Smooth muscle cell (in vitro differentiated cells): ENCODE measurements around the gene RELB. TPM values are rescaled to one million over a fixed set of nuclear protein-coding genes. Genes with fewer than 3 reads are reported as not detected.

Source experiments
- DNase-seq: peaks from one replicate; lab custom pipeline; 2025; ENCODE audit not compliant: unreplicated experiment; lab: John Stamatoyannopoulos, UW
- H2AFZ ChIP-seq: fragments of 200-600 bp; sonication (generic); 2 replicates; pipeline ENCODE4 v1.6.0; 2016; ENCODE audit warnings: antibody characterized with exemption, low read depth, mild to moderate bottlenecking
- H3F3A ChIP-seq: fragments of 200-600 bp; sonication (generic); 2 replicates; pipeline ENCODE4 v1.6.0; 2017; ENCODE audit warnings: antibody characterized with exemption, low read depth
- H3K27ac ChIP-seq: fragments of 200-600 bp; sonication (generic); 2 replicates; pipeline ENCODE4 v1.5.1; 2016; ENCODE audit warnings: low read depth, mild to moderate bottlenecking
- H3K27me3 ChIP-seq: fragments of 200-600 bp; sonication (generic); 2 replicates; pipeline ENCODE4 v1.6.1; 2016; ENCODE audit warnings: low read depth, mild to moderate bottlenecking
- H3K36me3 ChIP-seq: fragments of 200-600 bp; sonication (generic); 2 replicates; pipeline ENCODE4 v1.5.1; 2016; ENCODE audit warnings: low read depth
- H3K4me1 ChIP-seq: fragments of 200-600 bp; sonication (generic); 2 replicates; pipeline ENCODE4 v1.5.1; 2016; ENCODE audit warnings: low read depth
- H3K4me2 ChIP-seq: fragments of 200-600 bp; sonication (generic); 2 replicates; pipeline ENCODE4 v1.6.0; 2016; ENCODE audit warnings: mild to moderate bottlenecking
- H3K4me3 ChIP-seq: fragments of 200-600 bp; sonication (generic); 2 replicates; pipeline ENCODE4 v1.5.1; 2016; ENCODE audit warnings: mild to moderate bottlenecking
- H3K79me2 ChIP-seq: fragments of 200-600 bp; sonication (generic); 2 replicates; pipeline ENCODE4 v1.6.0; 2016; ENCODE audit warnings: low read depth, mild to moderate bottlenecking
- H3K9ac ChIP-seq: fragments of 200-600 bp; sonication (generic); 2 replicates; pipeline ENCODE4 v1.6.0; 2016; ENCODE audit warnings: low read depth
- H3K9me3 ChIP-seq: fragments of 200-600 bp; sonication (generic); replicated peaks from 2 replicates; pipeline ENCODE4 v1.5.1; 2016; ENCODE audit warnings: low read depth
- H4K20me1 ChIP-seq: fragments of 200-600 bp; sonication (generic); 2 replicates; pipeline ENCODE4 v1.6.0; 2016; ENCODE audit warnings: low read depth
- CTCF ChIP-seq: fragments of 200-600 bp; sonication (generic); IDR thresholded peaks from 2 replicates; pipeline ENCODE4 v1.5.1; 2017; ENCODE audit warnings: borderline replicate concordance, mild to moderate bottlenecking, antibody characterized with exemption; ENCODE audit not compliant: insufficient read depth, poor library complexity, severe bottlenecking
- WGBS: methylation state at CpG from one replicate; pipeline ENCODE4 v1.1.7; 2016; ENCODE audit warnings: low lambda C conversion rate; 5-methylcytosine and 5-hydroxymethylcytosine counted together
- polyA plus RNA-seq: library from polyadenylated mRNA; unstranded; fragments of >200 nt; fragmentation: Nextera tagmentation; extraction: Ambion mirVana; gene quantifications from 2 replicates; pipeline ENCODE4 v1.2.1, GENCODE V29; 2016
- total RNA-seq: library from RNA; depleted of rRNA; stranded (reverse); fragments of >200 nt; gene quantifications from 2 replicates; pipeline ENCODE4 v1.2.3, GENCODE V29; 2014

The RELB gene
- total and polyA plus RNA-seq, 2 experiments from 2014 or later, result 11.2 to 27.1 TPM

GRCh38 chr19:44955505-44956439 is 45.5 kb upstream of the RELB start:
- H3F3A ChIP-seq, result no peaks in the 10 kb centered on the region
- peak overlapping the region; percentile 41 for H3K27ac ChIP-seq
- peaks cover 11% of the 10 kb centered on the region for H3K4me1 ChIP-seq
- DNase-seq, result no peak
- peaks cover 53% of the 10 kb centered on the region for H4K20me1 ChIP-seq
- peaks cover 55% of the 10 kb centered on the region for H3K79me2 ChIP-seq
- H3K36me3 ChIP-seq, result no peaks in the 10 kb centered on the region
- no peak for TF ChIP-seq CTCF
- peak overlapping the region; percentile 87 for H3K4me2 ChIP-seq
- no peaks in the 10 kb centered on the region for H3K27me3 ChIP-seq
- peak overlapping the region; percentile 65 for H3K4me3 ChIP-seq
- H2AFZ ChIP-seq, result peak overlapping the region; percentile 49
- WGBS, result 6% methylated on average over 40 of the region's 40 CpGs
- H3K9me3 ChIP-seq, result no peaks in the 10 kb centered on the region
- H3K9ac ChIP-seq, result peak overlapping the region; percentile 97

GRCh38 chr19:44957526-44957925 is 43.7 kb upstream of the RELB start:
- Histone ChIP-seq H3K36me3 (no peaks in the 10 kb centered on the region), H2AFZ (no peak overlapping the region), H3K79me2 (peaks cover 67% of the 10 kb centered on the region), H3K4me2 (no peak overlapping the region), H3K4me3 (no peak overlapping the region), H3K9me3 (no peaks in the 10 kb centered on the region), H3K27me3 (no peaks in the 10 kb centered on the region), H3F3A (no peaks in the 10 kb centered on the region), H4K20me1 (peaks cover 67% of the 10 kb centered on the region), H3K27ac (no peak overlapping the region), H3K9ac (peak overlapping the region; percentile 39), H3K4me1 (peaks cover 11% of the 10 kb centered on the region)
- no peak for TF ChIP-seq CTCF
- no peak for DNase-seq
- WGBS, result 94% methylated on average over 7 of the region's 7 CpGs

- Histone ChIP-seq H4K20me1 (peaks cover 67% of the 10 kb centered on the region), H3K4me3 (no peak overlapping the region), H3K27me3 (no peaks in the 10 kb centered on the region), H3K27ac (no peak overlapping the region), H2AFZ (no peak overlapping the region), H3F3A (no peaks in the 10 kb centered on the region), H3K4me1 (peaks cover 11% of the 10 kb centered on the region), H3K36me3 (no peaks in the 10 kb centered on the region), H3K79me2 (peaks cover 67% of the 10 kb centered on the region), H3K4me2 (no peak overlapping the region), H3K9me3 (no peaks in the 10 kb centered on the region), H3K9ac (no peak overlapping the region)
- 90% methylated on average over 8 of the region's 9 CpGs for WGBS
- no peak for TF ChIP-seq CTCF
- DNase-seq, result no peak
Observed at GRCh38 chr19:44958090-44958489, 43.2 kb upstream of the RELB start.
